ENCODE measurements around the gene GRIN2B.

Gene GRIN2B

DNA sequence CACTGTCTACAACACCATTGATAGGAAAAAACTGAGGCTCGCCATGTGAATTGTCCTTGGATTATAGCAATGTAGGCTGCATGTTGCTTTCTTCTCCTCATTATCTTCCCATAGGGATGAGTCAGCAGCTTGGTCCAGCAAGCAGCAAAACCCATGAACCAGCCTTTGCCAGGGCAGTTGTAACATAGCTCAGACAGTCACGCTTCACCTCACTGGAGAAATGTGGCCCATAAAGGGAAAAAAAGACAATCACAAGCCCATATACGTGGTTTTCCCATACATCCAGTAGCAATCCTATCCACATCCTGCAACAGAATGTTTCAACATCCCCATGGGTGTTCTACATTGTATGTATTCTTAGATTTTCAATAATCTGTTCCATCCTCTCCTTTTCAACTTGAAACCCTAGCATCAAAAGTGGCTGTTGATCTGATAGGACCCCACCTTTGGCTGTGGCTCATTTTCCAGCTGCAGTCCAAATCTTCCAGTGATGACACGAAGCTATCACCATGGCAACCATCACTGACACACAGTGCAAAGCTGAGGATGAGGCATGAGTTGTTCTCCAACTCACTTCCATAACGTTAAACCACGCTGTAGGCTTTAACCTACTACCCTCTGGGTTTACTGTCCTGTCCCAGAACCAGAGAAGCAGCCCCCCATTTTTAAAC is 34.0 kb downstream of the GRIN2B start:
- H3K4me3 ChIP-seq (ENCODE audit: low read depth, low read length) = no peak overlapping the region
- TF ChIP-seq, protein P1, sequence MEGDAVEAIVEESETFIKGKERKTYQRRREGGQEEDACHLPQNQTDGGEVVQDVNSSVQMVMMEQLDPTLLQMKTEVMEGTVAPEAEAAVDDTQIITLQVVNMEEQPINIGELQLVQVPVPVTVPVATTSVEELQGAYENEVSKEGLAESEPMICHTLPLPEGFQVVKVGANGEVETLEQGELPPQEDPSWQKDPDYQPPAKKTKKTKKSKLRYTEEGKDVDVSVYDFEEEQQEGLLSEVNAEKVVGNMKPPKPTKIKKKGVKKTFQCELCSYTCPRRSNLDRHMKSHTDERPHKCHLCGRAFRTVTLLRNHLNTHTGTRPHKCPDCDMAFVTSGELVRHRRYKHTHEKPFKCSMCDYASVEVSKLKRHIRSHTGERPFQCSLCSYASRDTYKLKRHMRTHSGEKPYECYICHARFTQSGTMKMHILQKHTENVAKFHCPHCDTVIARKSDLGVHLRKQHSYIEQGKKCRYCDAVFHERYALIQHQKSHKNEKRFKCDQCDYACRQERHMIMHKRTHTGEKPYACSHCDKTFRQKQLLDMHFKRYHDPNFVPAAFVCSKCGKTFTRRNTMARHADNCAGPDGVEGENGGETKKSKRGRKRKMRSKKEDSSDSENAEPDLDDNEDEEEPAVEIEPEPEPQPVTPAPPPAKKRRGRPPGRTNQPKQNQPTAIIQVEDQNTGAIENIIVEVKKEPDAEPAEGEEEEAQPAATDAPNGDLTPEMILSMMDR (IDR thresholded peaks at IDR 0.05; ENCODE audit: low read depth, low read length, missing control alignments) = no peak
- no peak for DNase-seq (ENCODE audit: low read depth)

DNA sequence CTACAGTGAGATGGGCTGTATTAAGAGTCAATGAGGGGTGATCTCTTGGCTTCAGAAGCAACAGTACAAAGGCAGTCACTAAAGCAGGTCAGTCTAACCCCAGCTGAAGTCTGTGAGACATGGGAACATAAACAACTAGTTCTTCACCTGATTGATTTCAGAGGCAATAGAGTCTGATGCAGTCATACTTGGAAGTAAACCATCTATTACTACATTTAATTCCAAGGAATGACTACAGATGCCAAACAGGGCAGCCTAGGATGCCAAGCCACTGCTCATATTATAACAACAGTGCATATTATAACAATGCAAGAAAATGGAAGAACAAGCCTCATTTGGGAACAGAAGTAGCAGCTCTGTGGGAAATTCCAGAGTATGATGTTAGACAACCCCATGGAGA is 35.8 kb downstream of the GRIN2B start:
- DNase-seq (ENCODE audit: low read depth) = no peak
- no peak overlapping the region for H3K4me3 ChIP-seq (ENCODE audit: low read depth, low read length)
- TF ChIP-seq, protein P1 (IDR thresholded peaks at IDR 0.05; ENCODE audit: low read depth, low read length, missing control alignments) = no peak

DNA sequence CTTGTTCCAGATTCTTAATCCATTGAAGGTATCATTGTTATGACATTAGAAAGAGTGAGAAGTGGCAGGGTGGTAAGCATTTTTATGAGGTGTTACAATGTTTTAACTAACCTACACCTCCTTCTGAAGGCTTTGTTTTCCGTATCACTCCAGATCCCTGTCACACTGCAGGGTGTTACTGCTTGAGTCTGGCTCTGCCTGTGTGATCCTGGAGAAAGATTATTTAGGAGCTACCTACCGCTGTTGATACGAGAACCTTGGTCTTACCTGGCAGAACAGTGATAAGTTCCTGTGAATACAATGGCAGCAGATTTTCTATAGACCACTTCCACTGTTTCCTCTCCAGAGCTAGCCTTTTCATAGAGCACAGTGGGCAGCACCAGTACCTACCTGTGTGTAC is 36.2 kb downstream of the GRIN2B start:
- no peak overlapping the region for H3K4me3 ChIP-seq (ENCODE audit: low read depth, low read length)
- TF ChIP-seq, protein P1 (IDR thresholded peaks at IDR 0.05; ENCODE audit: low read depth, low read length, missing control alignments) = no peak
- no peak for DNase-seq (ENCODE audit: low read depth)

DNA sequence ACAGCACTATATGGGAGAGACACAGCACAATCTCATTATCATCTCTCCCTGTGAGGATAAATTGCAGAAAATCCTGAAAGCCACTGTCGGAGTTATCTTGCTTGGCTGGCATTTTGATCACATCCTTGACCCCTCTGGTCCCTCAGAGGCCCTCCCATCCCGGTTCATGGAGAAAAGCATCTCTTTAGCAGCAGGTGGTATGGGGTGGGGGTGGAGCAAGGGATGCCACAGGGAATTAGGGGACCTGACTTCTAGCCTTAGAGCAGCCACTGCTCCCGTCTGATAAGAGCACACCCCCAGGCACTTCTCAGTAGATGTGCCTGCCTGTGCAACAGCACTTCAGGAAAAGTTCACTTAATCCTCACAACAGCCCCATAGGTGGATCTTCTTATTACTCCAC is 38.6 kb downstream of the GRIN2B start:
- TF ChIP-seq, protein P1 (IDR thresholded peaks at IDR 0.05; ENCODE audit: low read depth, low read length, missing control alignments) = no peak
- no peak for DNase-seq (ENCODE audit: low read depth)
- no peak overlapping the region for H3K4me3 ChIP-seq (ENCODE audit: low read depth, low read length)

DNA sequence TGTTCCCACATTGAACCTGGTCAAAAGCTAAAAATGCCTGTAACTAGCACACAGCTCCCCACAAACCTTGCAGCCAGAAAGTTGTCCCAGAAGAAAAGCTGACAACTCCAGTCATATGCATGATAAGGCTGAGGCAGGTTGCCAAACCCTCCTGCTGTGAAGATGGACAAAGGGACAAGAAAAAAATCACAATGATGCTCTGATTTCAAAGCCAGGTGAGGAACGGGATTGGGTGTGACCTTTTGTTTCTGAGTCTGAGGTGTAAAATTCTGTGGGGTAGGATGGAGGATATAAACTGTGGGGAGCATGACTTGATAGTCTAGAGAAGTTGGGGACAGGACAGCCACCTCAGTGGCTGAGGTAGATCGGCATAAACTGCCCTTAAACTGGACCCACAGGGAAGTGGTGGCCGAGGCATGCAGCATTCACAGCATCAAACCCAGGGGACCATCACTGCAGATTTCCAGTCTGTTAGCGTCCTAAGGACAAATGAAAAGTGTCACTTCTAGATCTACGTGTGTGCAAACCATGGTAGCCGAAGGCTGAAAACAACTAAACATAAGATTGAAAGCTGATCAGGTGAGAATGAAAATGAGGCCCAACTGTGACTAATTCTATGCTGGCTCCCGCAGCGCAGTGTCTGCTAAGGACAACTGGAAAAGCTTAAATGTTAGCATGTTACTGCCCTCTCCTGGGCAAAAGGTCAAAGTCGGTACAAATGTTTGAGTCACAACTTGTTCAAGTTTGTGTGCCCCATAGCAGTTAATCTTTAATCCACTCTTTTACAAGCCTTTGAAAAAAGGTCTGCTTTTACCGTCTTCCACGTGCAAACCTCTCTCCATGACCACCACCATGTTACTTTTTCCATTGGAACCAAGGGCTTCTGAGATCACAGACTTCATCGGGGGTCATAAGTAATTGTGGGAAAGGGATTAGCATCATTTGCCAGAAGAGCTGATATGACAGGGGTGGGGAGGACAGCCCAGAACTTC is 39.8 kb downstream of the GRIN2B start:
- DNase-seq (ENCODE audit: low read depth) = peak; percentile 24
- H3K4me3 ChIP-seq (ENCODE audit: low read depth, low read length) = no peak overlapping the region
- TF ChIP-seq, protein P1 (IDR thresholded peaks at IDR 0.05; ENCODE audit: low read depth, low read length, missing control alignments) = peak; percentile 54

DNA sequence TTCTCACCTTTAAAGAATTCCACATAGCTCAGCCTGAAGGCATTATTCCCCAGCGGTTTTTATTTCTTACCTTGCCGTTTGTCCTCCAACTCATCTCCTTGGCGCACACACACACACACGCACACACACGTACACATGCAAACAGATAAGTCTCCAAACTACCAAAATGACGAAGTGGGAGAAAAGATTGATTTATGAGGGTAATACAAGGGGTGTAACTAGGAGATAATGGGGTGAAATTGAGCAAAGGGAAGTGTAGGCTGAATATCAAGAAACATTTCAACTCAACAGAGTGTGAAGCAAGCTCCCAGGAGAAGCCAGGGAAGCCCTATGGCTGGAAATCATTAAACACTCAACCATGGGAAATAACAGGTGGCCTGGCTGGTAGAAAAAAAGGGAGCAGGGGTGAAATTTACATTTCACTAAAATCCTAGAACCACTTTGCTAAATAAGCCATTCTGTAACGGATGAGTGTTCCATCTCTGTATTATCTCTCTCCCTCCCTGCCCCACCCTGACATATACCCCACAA is 41.0 kb downstream of the GRIN2B start:
- no peak overlapping the region for H3K4me3 ChIP-seq (ENCODE audit: low read depth, low read length)
- TF ChIP-seq, protein P1 (IDR thresholded peaks at IDR 0.05; ENCODE audit: low read depth, low read length, missing control alignments) = no peak
- no peak for DNase-seq (ENCODE audit: low read depth)
